HepG2 (cell line): ENCODE data around the gene NT5C. TPM values are rescaled to one million over a fixed set of nuclear protein-coding genes. Genes with fewer than 3 reads are reported as not detected.
A peak's percentile ranks its signal among the peaks of the same experiment; 100 is the strongest.

Experiments
- AGO1 ChIP-seq: fragments of 200-400 bp; formaldehyde crosslinking; IDR thresholded peaks from 2 replicates; pipeline ENCODE4 v1.6.1; 2017; ENCODE audit warnings: mild to moderate bottlenecking, low read depth, low read length, moderate library complexity; ENCODE audit not compliant: poor library complexity, severe bottlenecking
- BHLHE40 ChIP-seq: IDR thresholded peaks from 2 replicates; pipeline ENCODE4 v1.6.1; 2011; ENCODE audit warnings: low read length, improper control_type of control experiment
- EZH2 ChIP-seq: conservative IDR thresholded peaks from 2 replicates; pipeline ENCODE4 v1.6.1; 2012; ENCODE audit warnings: mild to moderate bottlenecking, low read depth, low read length, moderate library complexity
- FOSL1 ChIP-seq: sonication (generic); formaldehyde crosslinking; IDR thresholded peaks from 2 replicates; pipeline ENCODE4 v1.9.0; 2021; ENCODE audit warnings: missing genetic modification reagents, borderline replicate concordance
- FOXJ3 ChIP-seq: sonication (generic); formaldehyde crosslinking; IDR thresholded peaks from 2 replicates; pipeline ENCODE4 v1.4.0; 2020; ENCODE audit warnings: missing genetic modification reagents, mild to moderate bottlenecking, borderline replicate concordance
- GABPA ChIP-seq, 2 experiments: IDR thresholded peaks; 2 replicates each; pipeline ENCODE4 v1.6.1; 2011 to 2016; ENCODE audit warnings: low read depth in 2 of 2, low read length in 1 of 2, missing biosample characterization in 1 of 2, missing genetic modification characterization in 1 of 2
- GATAD2A ChIP-seq: IDR thresholded peaks from 2 replicates; pipeline ENCODE4 v1.6.1; 2016
- NCOA1 ChIP-seq: sonication (generic); formaldehyde crosslinking; IDR thresholded peaks from 2 replicates; pipeline ENCODE4 v1.9.0; 2021; ENCODE audit warnings: missing genetic modification reagents
- NFATC3 ChIP-seq: sonication (generic); formaldehyde crosslinking; IDR thresholded peaks from 2 replicates; pipeline ENCODE4 v1.5.1; 2020; ENCODE audit warnings: mild to moderate bottlenecking, missing genetic modification reagents
- PHF21A ChIP-seq: sonication (generic); formaldehyde crosslinking; IDR thresholded peaks from 2 replicates; pipeline ENCODE4 v1.5.0; 2020; ENCODE audit warnings: mild to moderate bottlenecking, missing genetic modification reagents
- RAD21 ChIP-seq: fragments of 450-650 bp; formaldehyde crosslinking; IDR thresholded peaks from 2 replicates; pipeline ENCODE4 v1.5.0; 2020; ENCODE audit warnings: mild to moderate bottlenecking
- SMAD3 ChIP-seq: sonication (generic); formaldehyde crosslinking; IDR thresholded peaks from 2 replicates; pipeline ENCODE4 v1.4.0; 2020; ENCODE audit warnings: missing genetic modification reagents
- SP2 ChIP-seq: sonication (generic); formaldehyde crosslinking; IDR thresholded peaks from 2 replicates; pipeline ENCODE4 v1.5.1; 2020; ENCODE audit warnings: mild to moderate bottlenecking, missing genetic modification reagents
- SRY ChIP-seq: sonication (generic); formaldehyde crosslinking; IDR thresholded peaks from 2 replicates; pipeline ENCODE4 v1.8.0; 2022; ENCODE audit warnings: mild to moderate bottlenecking, missing genetic modification reagents
- SSRP1 ChIP-seq: IDR thresholded peaks from 2 replicates; pipeline ENCODE4 v1.6.1; 2016; ENCODE audit warnings: control low read depth
- TMF1 ChIP-seq: sonication (generic); formaldehyde crosslinking; IDR thresholded peaks from 2 replicates; pipeline ENCODE4 v1.8.1; 2022; ENCODE audit warnings: low read depth, missing genetic modification reagents
- ZBTB38 ChIP-seq: sonication (generic); formaldehyde crosslinking; IDR thresholded peaks from 2 replicates; pipeline ENCODE4 v1.5.1; 2020; ENCODE audit warnings: mild to moderate bottlenecking, missing genetic modification reagents
- ZFP1 ChIP-seq: IDR thresholded peaks from 2 replicates; pipeline ENCODE4 v1.6.1; 2016
- ZNF382 ChIP-seq: sonication (generic); formaldehyde crosslinking; IDR thresholded peaks from 2 replicates; pipeline ENCODE4 v1.5.0; 2020; ENCODE audit warnings: missing genetic modification reagents, mild to moderate bottlenecking, borderline replicate concordance
- ZNF432 ChIP-seq: sonication (generic); formaldehyde crosslinking; IDR thresholded peaks from 2 replicates; pipeline ENCODE4 v1.5.0; 2020; ENCODE audit warnings: missing genetic modification reagents, mild to moderate bottlenecking, borderline replicate concordance
- ZNF543 ChIP-seq: sonication (generic); formaldehyde crosslinking; IDR thresholded peaks from 2 replicates; pipeline ENCODE4 v1.4.0; 2020; ENCODE audit warnings: mild to moderate bottlenecking, missing genetic modification reagents
- ZNF589 ChIP-seq: sonication (generic); formaldehyde crosslinking; conservative IDR thresholded peaks from 2 replicates; pipeline ENCODE4 v1.8.0; 2022; ENCODE audit warnings: mild to moderate bottlenecking, moderate library complexity, missing genetic modification reagents
- ZNF674 ChIP-seq: sonication (generic); formaldehyde crosslinking; IDR thresholded peaks from 2 replicates; pipeline ENCODE4 v1.5.0; 2020; ENCODE audit warnings: low read depth, mild to moderate bottlenecking, missing genetic modification reagents
- ZNF75D ChIP-seq: sonication (generic); formaldehyde crosslinking; IDR thresholded peaks from 2 replicates; pipeline ENCODE4 v1.8.1; 2023; ENCODE audit warnings: missing genetic modification reagents, mild to moderate bottlenecking, borderline replicate concordance
- polyA plus RNA-seq, 8 experiments: library from polyadenylated mRNA; depleted of rRNA in 3 of 8; stranded (reverse) in 7 of 8; unstranded in 1 of 8; fragments of >200 nt; fragmentation: Illumina TruSeq in 4 of 8; extraction: Trizol in 4 of 8; gene quantifications; 2 replicates each; pipeline versions ENCODE4 v1.2.1 to v1.2.3, GENCODE V29; 2011 to 2016; ENCODE audit warnings: low read depth in 4 of 8, missing spikeins in 1 of 8, mixed read lengths in 1 of 8; ENCODE audit not compliant: insufficient read depth in 1 of 8
- total RNA-seq, 5 experiments: library from RNA; depleted of rRNA; stranded (reverse); fragments of >200 nt; fragmentation: Illumina TruSeq; extraction: Trizol; gene quantifications; 2 replicates each; pipeline ENCODE4 v1.2.3, GENCODE V29; 2016; ENCODE audit warnings: low read depth in 1 of 5
- TF ChIP-seq, protein P1 (sequence below): sonication (generic); formaldehyde crosslinking; IDR thresholded peaks from 2 replicates; pipeline ENCODE4 v1.9.0; 2022; ENCODE audit warnings: low read depth, missing genetic modification reagents
- TF ChIP-seq, protein P2 (sequence below): sonication (generic); formaldehyde crosslinking; IDR thresholded peaks from 2 replicates; pipeline ENCODE4 v1.5.1; 2020; ENCODE audit warnings: missing genetic modification reagents, mild to moderate bottlenecking, borderline replicate concordance
- TF ChIP-seq, protein P3 (sequence below): sonication (generic); formaldehyde crosslinking; IDR thresholded peaks from 2 replicates; pipeline ENCODE4 v1.4.0; 2020; ENCODE audit warnings: mild to moderate bottlenecking, low read depth, missing genetic modification reagents

The NT5C gene
- total and polyA plus RNA-seq, 2 of the 13 experiments (the other 11 are each of a cell fraction or from before 2014, with no cell fraction given), result 42.8 to 48.6 TPM

DNA sequence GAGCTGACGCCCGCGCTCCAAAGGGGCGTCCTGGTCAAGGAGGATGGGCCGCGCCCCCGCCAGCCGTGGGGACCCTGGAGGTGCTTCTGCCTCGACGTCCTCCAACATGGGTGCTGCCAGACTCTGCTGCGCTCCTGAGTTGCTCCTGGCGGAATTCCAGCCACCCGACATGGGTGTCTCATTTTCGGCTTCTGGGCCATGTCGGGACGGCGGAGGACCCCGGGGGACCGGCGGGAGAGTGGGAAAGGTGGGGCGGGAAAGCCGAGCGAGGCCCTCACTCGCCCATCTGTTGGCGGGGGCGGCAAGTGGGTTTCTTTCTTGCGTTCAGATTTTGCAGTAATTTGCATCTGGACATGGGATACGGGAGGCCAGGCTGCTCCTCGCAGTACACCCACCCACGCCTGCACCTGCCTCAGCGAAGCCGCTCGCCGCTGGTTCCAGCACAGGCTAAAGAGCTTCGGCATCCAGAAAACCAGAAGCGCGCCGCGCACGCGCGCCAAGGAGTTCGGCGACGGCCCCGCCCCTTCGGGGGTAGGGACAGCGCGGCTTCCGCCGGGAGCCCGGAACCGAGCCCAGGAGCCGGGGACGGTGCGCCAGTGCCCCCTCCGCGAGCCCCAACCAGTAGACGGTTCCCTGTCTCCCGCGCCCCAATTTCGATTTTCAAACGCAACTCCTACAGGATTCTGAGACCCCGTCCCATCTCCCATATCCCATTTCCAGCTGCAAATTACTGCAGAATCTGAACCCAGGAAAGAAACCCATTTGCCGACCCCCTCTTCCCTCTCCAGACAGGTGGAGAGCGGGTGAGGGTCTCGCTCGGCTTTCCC is 21.9 kb downstream of the NT5C start, which contains the start of gene ARMC7 (continued):
- TF ChIP-seq SRY (CRISPR knock-in tag), result no peak
- TF ChIP-seq, protein P1, sequence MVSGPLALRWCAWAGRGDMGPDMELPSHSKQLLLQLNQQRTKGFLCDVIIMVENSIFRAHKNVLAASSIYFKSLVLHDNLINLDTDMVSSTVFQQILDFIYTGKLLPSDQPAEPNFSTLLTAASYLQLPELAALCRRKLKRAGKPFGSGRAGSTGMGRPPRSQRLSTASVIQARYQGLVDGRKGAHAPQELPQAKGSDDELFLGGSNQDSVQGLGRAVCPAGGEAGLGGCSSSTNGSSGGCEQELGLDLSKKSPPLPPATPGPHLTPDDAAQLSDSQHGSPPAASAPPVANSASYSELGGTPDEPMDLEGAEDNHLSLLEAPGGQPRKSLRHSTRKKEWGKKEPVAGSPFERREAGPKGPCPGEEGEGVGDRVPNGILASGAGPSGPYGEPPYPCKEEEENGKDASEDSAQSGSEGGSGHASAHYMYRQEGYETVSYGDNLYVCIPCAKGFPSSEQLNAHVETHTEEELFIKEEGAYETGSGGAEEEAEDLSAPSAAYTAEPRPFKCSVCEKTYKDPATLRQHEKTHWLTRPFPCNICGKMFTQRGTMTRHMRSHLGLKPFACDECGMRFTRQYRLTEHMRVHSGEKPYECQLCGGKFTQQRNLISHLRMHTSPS, result no peak
- peak; percentile 40; the same call in 1 of the 2 replicates for TF ChIP-seq RAD21 (CRISPR knock-in tag)
- TF ChIP-seq, protein P2, sequence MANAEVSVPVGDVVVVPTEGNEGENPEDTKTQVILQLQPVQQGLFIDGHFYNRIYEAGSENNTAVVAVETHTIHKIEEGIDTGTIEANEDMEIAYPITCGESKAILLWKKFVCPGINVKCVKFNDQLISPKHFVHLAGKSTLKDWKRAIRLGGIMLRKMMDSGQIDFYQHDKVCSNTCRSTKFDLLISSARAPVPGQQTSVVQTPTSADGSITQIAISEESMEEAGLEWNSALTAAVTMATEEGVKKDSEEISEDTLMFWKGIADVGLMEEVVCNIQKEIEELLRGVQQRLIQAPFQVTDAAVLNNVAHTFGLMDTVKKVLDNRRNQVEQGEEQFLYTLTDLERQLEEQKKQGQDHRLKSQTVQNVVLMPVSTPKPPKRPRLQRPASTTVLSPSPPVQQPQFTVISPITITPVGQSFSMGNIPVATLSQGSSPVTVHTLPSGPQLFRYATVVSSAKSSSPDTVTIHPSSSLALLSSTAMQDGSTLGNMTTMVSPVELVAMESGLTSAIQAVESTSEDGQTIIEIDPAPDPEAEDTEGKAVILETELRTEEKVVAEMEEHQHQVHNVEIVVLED, result peak; percentile 37; the same call in 1 of the 2 replicates
- peak; percentile 81 for TF ChIP-seq NCOA1 (CRISPR knock-in tag)
- 0 out of 2 replicates have a peak, but pooled peaks have one; percentile 25 for TF ChIP-seq ZFP1 (CRISPR knock-in tag)
- no peak; the same call in 1 of the 2 replicates for TF ChIP-seq SP2 (CRISPR knock-in tag)
- peak; percentile 72 for TF ChIP-seq PHF21A
- TF ChIP-seq ZNF543, result no peak
- no peak for TF ChIP-seq ZNF382 (CRISPR knock-in tag)
- TF ChIP-seq AGO1, result no peak
- TF ChIP-seq GATAD2A (CRISPR knock-in tag), result no peak
- TF ChIP-seq SMAD3 (CRISPR knock-in tag), result 0 out of 2 replicates have a peak, but pooled peaks have one; percentile 48
- TF ChIP-seq, protein P3, sequence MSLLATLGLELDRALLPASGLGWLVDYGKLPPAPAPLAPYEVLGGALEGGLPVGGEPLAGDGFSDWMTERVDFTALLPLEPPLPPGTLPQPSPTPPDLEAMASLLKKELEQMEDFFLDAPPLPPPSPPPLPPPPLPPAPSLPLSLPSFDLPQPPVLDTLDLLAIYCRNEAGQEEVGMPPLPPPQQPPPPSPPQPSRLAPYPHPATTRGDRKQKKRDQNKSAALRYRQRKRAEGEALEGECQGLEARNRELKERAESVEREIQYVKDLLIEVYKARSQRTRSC (CRISPR knock-in tag), result no peak
- no peak for TF ChIP-seq ZNF75D (CRISPR knock-in tag)
- no peak for TF ChIP-seq FOXJ3 (CRISPR knock-in tag)
- TF ChIP-seq ZNF432 (CRISPR knock-in tag), result 0 out of 2 replicates have a peak, but pooled peaks have one; percentile 49
- TF ChIP-seq EZH2, result no peak
- TF ChIP-seq FOSL1, result peak; percentile 29; the same call in 1 of the 2 replicates
- no peak for TF ChIP-seq TMF1 (CRISPR knock-in tag)
- TF ChIP-seq ZBTB38 (CRISPR knock-in tag), result peak; percentile 39
- peak; percentile 76 for TF ChIP-seq GABPA (IDR thresholded peaks at IDR 0.05; ENCODE audit: low read depth, low read length)
- peak; percentile 78 for TF ChIP-seq GABPA (CRISPR knock-in tag; IDR thresholded peaks at IDR 0.05; ENCODE audit: low read depth)
- no peak for TF ChIP-seq ZNF589
- TF ChIP-seq BHLHE40, result no peak
- TF ChIP-seq ZNF674, result no peak
- TF ChIP-seq NFATC3, result no peak
- TF ChIP-seq SSRP1 (CRISPR knock-in tag), result no peak
